Ovary (tissue), 3 donors: Measurements from ENCODE around the gene ACTN1.

ENCODE experiments used
- EP300 ChIP-seq: sonication (generic); formaldehyde crosslinking; IDR thresholded peaks from one replicate; pipeline ENCODE4 v1.6.1; 2017; ENCODE audit warnings: antibody characterized with exemption
- POLR2A ChIP-seq: fragments of 450-650 bp; IDR thresholded peaks from one replicate; pipeline ENCODE4 v1.6.1; 2017; ENCODE audit warnings: antibody characterized with exemption, mild to moderate bottlenecking, moderate library complexity
- TF ChIP-seq, protein P1 (sequence below), 3 donors: fragments of 450-650 bp in 2 of 3; fragments of 200-600 bp in 1 of 3; IDR thresholded peaks; one replicate each; pipeline versions ENCODE4 v1.5.1 to v1.8.0; 2016 to 2022; ENCODE audit warnings: antibody characterized with exemption in 3 of 3, mild to moderate bottlenecking in 1 of 3
- donor health status: DM: no; HTN: no; CAD: no.

DNA sequence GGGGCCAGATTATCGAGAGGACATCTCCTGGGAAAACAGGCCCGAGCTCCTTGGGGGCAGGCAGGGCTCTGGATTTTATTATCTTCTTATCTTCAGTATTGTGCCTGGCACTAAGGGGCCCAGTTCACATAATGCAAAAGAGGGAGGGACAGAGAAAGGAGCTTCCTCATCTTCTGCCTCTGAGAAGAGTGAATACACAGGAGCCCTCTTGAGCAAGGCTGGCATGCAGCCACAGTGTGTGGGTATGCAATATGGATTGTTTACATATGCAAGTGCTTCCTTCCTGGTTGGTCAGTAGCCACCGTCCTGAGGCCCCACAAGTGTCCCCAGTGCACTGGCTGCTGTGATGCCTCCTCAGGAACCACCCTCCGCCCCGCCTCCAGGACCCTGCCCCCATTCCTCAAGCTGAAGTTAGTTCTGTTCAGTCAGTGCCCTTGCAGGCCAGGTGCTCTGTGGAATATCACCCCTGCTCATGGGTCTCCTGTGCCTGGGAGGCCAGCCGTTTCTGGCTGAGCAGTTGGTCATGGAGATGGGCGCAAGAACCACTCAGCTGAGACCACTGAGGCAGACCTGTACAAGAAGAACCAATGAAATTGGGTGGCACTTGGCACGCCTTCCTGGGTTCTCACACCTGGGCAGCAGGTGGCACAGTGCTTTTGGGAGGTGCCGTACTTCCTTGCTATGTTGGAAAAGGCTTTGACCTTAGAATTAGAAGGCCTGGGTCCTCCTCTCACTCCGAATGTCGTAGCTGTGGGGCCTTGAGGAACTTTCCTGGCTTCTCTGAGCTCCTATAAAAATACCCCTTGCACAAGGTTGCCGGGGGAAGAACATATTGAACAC, 35.1 kb upstream of the ACTN1 start:
- TF ChIP-seq EP300 (no peak), POLR2A (no peak)
- TF ChIP-seq, protein P1, sequence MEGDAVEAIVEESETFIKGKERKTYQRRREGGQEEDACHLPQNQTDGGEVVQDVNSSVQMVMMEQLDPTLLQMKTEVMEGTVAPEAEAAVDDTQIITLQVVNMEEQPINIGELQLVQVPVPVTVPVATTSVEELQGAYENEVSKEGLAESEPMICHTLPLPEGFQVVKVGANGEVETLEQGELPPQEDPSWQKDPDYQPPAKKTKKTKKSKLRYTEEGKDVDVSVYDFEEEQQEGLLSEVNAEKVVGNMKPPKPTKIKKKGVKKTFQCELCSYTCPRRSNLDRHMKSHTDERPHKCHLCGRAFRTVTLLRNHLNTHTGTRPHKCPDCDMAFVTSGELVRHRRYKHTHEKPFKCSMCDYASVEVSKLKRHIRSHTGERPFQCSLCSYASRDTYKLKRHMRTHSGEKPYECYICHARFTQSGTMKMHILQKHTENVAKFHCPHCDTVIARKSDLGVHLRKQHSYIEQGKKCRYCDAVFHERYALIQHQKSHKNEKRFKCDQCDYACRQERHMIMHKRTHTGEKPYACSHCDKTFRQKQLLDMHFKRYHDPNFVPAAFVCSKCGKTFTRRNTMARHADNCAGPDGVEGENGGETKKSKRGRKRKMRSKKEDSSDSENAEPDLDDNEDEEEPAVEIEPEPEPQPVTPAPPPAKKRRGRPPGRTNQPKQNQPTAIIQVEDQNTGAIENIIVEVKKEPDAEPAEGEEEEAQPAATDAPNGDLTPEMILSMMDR (IDR thresholded peaks at IDR 0.05), result no peak
